Activated naive CD4-positive, alpha-beta T cell treated with anti-CD3 and anti-CD28 coated beads, Interleukin-2, amount 50 U/mL, for 72 hours (primary cell): ENCODE results near the gene GLIPR1L2. TPM values are rescaled to one million over a fixed set of nuclear protein-coding genes. Genes with fewer than 3 reads are reported as not detected.
A peak's percentile ranks its signal among the peaks of the same experiment; 100 is the strongest.
"Not testable (repeated sequence)": the region's sequence is repeated elsewhere in the genome, so short reads cannot be mapped to it uniquely, and the experiment has no call there.

Experiments
- ATAC-seq, 2 donors: fragments of 150-1000 bp; cut with Tn5 transposase; 2 replicates each; pipeline ENCODE4 v1.10.0; 2021; ENCODE audit warnings: mild to moderate bottlenecking in 2 of 2, moderate library complexity in 2 of 2
- DNase-seq, 2 donors: peaks; one replicate each; pipeline ENCODE4 v3.0.0; 2021 to 2022; ENCODE audit warnings: low spot score in 2 of 2
- H3K27ac Mint-ChIP-seq, 2 donors: one replicate each; pipeline ENCODE4 v1.8.0; 2022; ENCODE audit warnings: mild to moderate bottlenecking in 2 of 2, mixed read lengths in 2 of 2
- H3K36me3 Mint-ChIP-seq, 2 donors: one replicate each; pipeline ENCODE4 v1.8.0; 2022; ENCODE audit warnings: mixed read lengths in 2 of 2
- H3K9me3 Mint-ChIP-seq, 2 donors: one replicate each; pipeline ENCODE4 v1.8.0; 2022; ENCODE audit warnings: mixed read lengths in 2 of 2
- total RNA-seq, 2 donors: library from RNA; stranded (reverse); gene quantifications; one replicate each; pipeline ENCODE4 v1.2.3, GENCODE V29; 2022

The GLIPR1L2 gene
- total RNA-seq, 2 donors from 2014 or later, result 0.66 to 0.68 TPM

GRCh38 chr12:75407683-75408082 is 16.8 kb downstream of the GLIPR1L2 start:
- DNase-seq, result no peak
- no peaks in the 10 kb centered on the region for H3K9me3 Mint-ChIP-seq
- peaks cover 0 to 4% of the 10 kb centered on the region in 2 donors for H3K36me3 Mint-ChIP-seq
- ATAC-seq, result no peak
- H3K27ac Mint-ChIP-seq, result no peak overlapping the region

- no peaks in the 10 kb centered on the region for H3K9me3 Mint-ChIP-seq
- peaks cover 0 to 4% of the 10 kb centered on the region in 2 donors for H3K36me3 Mint-ChIP-seq
- DNase-seq (no peak), ATAC-seq (no peak)
- no peak overlapping the region for H3K27ac Mint-ChIP-seq
These were observed 18.9 kb downstream of the GLIPR1L2 start for GRCh38 chr12:75409830-75410229.

GRCh38 chr12:75414671-75415070 is 23.8 kb downstream of the GLIPR1L2 start:
- no peak for DNase-seq
- H3K9me3 Mint-ChIP-seq, result no peaks in the 10 kb centered on the region
- H3K36me3 Mint-ChIP-seq, result peaks cover 0 to 4% of the 10 kb centered on the region in 2 donors
- no peak overlapping the region for H3K27ac Mint-ChIP-seq
- no peak for ATAC-seq

GRCh38 chr12:75419841-75420240 is 29.0 kb downstream of the GLIPR1L2 start:
- no peaks in the 10 kb centered on the region for H3K36me3 Mint-ChIP-seq
- ATAC-seq (no peak), DNase-seq (no peak)
- peaks cover 0 to 3% of the 10 kb centered on the region in 2 donors for H3K9me3 Mint-ChIP-seq
- H3K27ac Mint-ChIP-seq, result no peak overlapping the region

- Mint-ChIP-seq H3K36me3 (peaks cover 18 to 23% of the 10 kb centered on the region in 2 donors), H3K27ac (no peak overlapping the region), H3K9me3 (peaks cover 14 to 27% of the 10 kb centered on the region in 2 donors)
- DNase-seq, result no peak
- no peak for ATAC-seq
These were observed 36.6 kb downstream of the GLIPR1L2 start for GRCh38 chr12:75427491-75427890.

- ATAC-seq (no peak), DNase-seq (no peak)
- Mint-ChIP-seq H3K27ac (no peak overlapping the region), H3K36me3 (peaks cover 18 to 23% of the 10 kb centered on the region in 2 donors), H3K9me3 (peaks cover 14 to 27% of the 10 kb centered on the region in 2 donors)
These were observed 37.9 kb downstream of the GLIPR1L2 start for GRCh38 chr12:75428767-75429166.

- ATAC-seq, result no peak
- no peak overlapping the region for H3K27ac Mint-ChIP-seq
These were observed 42.0 kb downstream of the GLIPR1L2 start for GRCh38 chr12:75432924-75433323.

GRCh38 chr12:75437564-75437963 is 46.7 kb downstream of the GLIPR1L2 start:
- H3K9me3 Mint-ChIP-seq, result peaks cover 0 to 6% of the 10 kb centered on the region in 2 donors
- ATAC-seq (peak; percentile 46 to 52), DNase-seq (no peak)
- peaks cover 0 to 6% of the 10 kb centered on the region in 2 donors for H3K36me3 Mint-ChIP-seq
- no peak overlapping the region for H3K27ac Mint-ChIP-seq

More at GRCh38 chr12:75432924-75433323, 42.0 kb downstream of the GLIPR1L2 start:
- Mint-ChIP-seq H3K36me3 (peaks cover 13 to 18% of the 10 kb centered on the region in 2 donors), H3K9me3 (peaks cover 9 to 10% of the 10 kb centered on the region in 2 donors)
- DNase-seq, result no peak

GRCh38 chr12:75438059-75438754 is 47.3 kb downstream of the GLIPR1L2 start:
- DNase-seq, result no peak
- peak in 1 of 2 donors; percentile 53 for ATAC-seq
- Mint-ChIP-seq H3K9me3 (peaks cover 0 to 6% of the 10 kb centered on the region in 2 donors), H3K36me3 (peaks cover 0 to 6% of the 10 kb centered on the region in 2 donors), H3K27ac (no peak overlapping the region)

GRCh38 chr12:75439048-75439447 is 48.2 kb downstream of the GLIPR1L2 start:
- peaks cover 0 to 6% of the 10 kb centered on the region in 2 donors for H3K36me3 Mint-ChIP-seq
- peaks cover 0 to 6% of the 10 kb centered on the region in 2 donors for H3K9me3 Mint-ChIP-seq
- H3K27ac Mint-ChIP-seq, result no peak overlapping the region
- DNase-seq (no peak), ATAC-seq (no peak)

- ATAC-seq (no peak), DNase-seq (no peak)
- peaks cover 0 to 6% of the 10 kb centered on the region in 2 donors for H3K36me3 Mint-ChIP-seq
- H3K9me3 Mint-ChIP-seq, result peaks cover 0 to 6% of the 10 kb centered on the region in 2 donors
- no peak overlapping the region for H3K27ac Mint-ChIP-seq
These were observed 49.0 kb downstream of the GLIPR1L2 start for GRCh38 chr12:75439930-75440329.

- H3K9me3 Mint-ChIP-seq, H3K36me3 Mint-ChIP-seq, DNase-seq, H3K27ac Mint-ChIP-seq, ATAC-seq: not testable (repeated sequence)
These were observed 51.0 kb downstream of the GLIPR1L2 start for GRCh38 chr12:75441687-75442449.

GRCh38 chr12:75442454-75442853 is 51.6 kb downstream of the GLIPR1L2 start:
- H3K9me3 Mint-ChIP-seq, H3K27ac Mint-ChIP-seq, DNase-seq, ATAC-seq, H3K36me3 Mint-ChIP-seq: not testable (repeated sequence)

GRCh38 chr12:75443709-75444108 is 52.8 kb downstream of the GLIPR1L2 start:
- H3K9me3 Mint-ChIP-seq, result peaks cover 0 to 6% of the 10 kb centered on the region in 2 donors
- no peak for DNase-seq
- H3K27ac Mint-ChIP-seq, result no peak overlapping the region
- peaks cover 0 to 6% of the 10 kb centered on the region in 2 donors for H3K36me3 Mint-ChIP-seq
- no peak for ATAC-seq

- DNase-seq (no peak), ATAC-seq (no peak)
- Mint-ChIP-seq H3K27ac (no peak overlapping the region), H3K9me3 (peaks cover 0 to 6% of the 10 kb centered on the region in 2 donors), H3K36me3 (peaks cover 0 to 6% of the 10 kb centered on the region in 2 donors)
These were observed 53.7 kb downstream of the GLIPR1L2 start for GRCh38 chr12:75444429-75445136.

GRCh38 chr12:75445137-75445507 is 54.2 kb downstream of the GLIPR1L2 start:
- not testable (repeated sequence) for DNase-seq, H3K27ac Mint-ChIP-seq, ATAC-seq, H3K9me3 Mint-ChIP-seq, H3K36me3 Mint-ChIP-seq

GRCh38 chr12:75446857-75447256 is 56.0 kb downstream of the GLIPR1L2 start:
- H3K27ac Mint-ChIP-seq, result no peak overlapping the region
- no peak for DNase-seq
- no peaks in the 10 kb centered on the region for H3K36me3 Mint-ChIP-seq
- ATAC-seq, result no peak
- H3K9me3 Mint-ChIP-seq, result no peaks in the 10 kb centered on the region
